Upper lobe of right lung (tissue), 1 donor: ENCODE results near the gene CHID1. TPM values are rescaled to one million over a fixed set of nuclear protein-coding genes. Genes with fewer than 3 reads are reported as not detected.

Experiments used
- ATAC-seq: fragments of 200-7000 bp; cut with Tn5 transposase; one replicate; pipeline ENCODE4 v1.9.1; 2020; ENCODE audit warnings: mild to moderate bottlenecking, moderate library complexity
- DNase-seq: peaks from one replicate; pipeline ENCODE4 v3.0.0-alpha.2; 2020
- H3K27ac ChIP-seq: fragments of 200-600 bp; one replicate; pipeline ENCODE4 v1.8.0; 2022
- H3K27me3 ChIP-seq: fragments of 200-600 bp; one replicate; pipeline ENCODE4 v1.8.0; 2022; ENCODE audit warnings: mild to moderate bottlenecking
- H3K36me3 ChIP-seq: fragments of 200-600 bp; one replicate; pipeline ENCODE4 v1.8.0; 2022
- H3K4me1 ChIP-seq: fragments of 200-600 bp; one replicate; pipeline ENCODE4 v1.8.0; 2022
- H3K4me3 ChIP-seq: fragments of 200-600 bp; one replicate; pipeline ENCODE4 v1.8.0; 2022; ENCODE audit warnings: mild to moderate bottlenecking
- H3K9me3 ChIP-seq: fragments of 200-600 bp; one replicate; pipeline ENCODE4 v1.8.0; 2022
- intact Hi-C: fragments of 100-400 bp; cut with DNase I; formaldehyde crosslinking; loops from one replicate; pipeline ENCODE4 v1.11.0; 2022
- total RNA-seq: library from RNA; stranded (reverse); fragmentation: NEBNext Ultra II Directional; extraction: Animal tissue kit (Norgen Biotek cat#: 25700); gene quantifications from one replicate; pipeline ENCODE4 v1.2.1, GENCODE V29; 2021
- TF ChIP-seq, protein P1 (sequence below): fragments of 200-600 bp; IDR thresholded peaks from one replicate; pipeline ENCODE4 v1.8.0; 2022; ENCODE audit warnings: antibody characterized with exemption
- donor health status: DM: no; HTN: yes; CAD: no; lungs with severe emphysema.

The CHID1 gene
- total RNA-seq, 1 donor from 2014 or later: 52.9 TPM

DNA sequence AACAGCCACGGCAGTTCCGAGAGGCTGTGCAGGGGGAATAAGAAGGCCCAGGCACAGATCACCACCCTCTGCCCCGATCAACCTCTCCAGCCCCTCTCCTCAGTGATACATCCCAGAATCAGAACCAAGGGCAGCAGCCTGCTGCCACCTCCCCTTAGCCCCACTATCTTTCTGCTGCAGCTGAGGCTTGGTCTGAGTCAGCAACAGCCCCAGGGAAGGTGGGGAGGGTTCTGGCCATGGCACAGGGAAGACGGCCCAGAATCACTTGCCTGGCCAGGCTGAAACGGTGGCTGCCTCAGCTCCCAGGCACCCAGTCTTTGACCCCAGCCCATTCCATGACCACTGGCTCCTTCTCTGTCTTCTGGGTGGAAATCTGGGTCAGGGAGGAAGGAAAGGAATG, 2.3 kb downstream of the CHID1 start:
- no peaks in the 10 kb centered on the region for H3K27me3 ChIP-seq
- intact Hi-C loops: no loop called here
- no peak for ATAC-seq

DNA sequence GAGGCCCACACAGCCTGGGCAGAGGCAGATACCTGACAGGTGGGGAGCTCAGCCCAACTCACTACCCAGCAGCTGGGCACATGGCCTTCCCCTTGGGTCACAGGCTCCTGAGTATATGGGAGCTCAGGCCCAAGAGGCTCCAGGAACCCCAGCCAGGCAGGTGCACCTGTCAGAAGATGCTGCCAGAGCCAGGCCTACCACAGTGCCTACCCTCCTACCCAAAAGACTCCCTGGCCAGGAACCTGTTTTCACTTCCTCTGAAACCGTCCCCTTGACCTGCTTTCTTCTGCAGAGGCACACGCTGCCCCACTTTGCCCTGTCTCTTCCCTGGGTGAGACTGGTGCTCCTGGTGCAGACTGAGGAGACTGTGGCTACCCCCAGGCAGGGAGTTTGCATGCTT, 2.9 kb downstream of the CHID1 start:
- DNase-seq (no peak), ATAC-seq (no peak)
- Histone ChIP-seq H3K4me1 (peaks cover 12% of the 10 kb centered on the region), H3K9me3 (no peaks in the 10 kb centered on the region), H3K4me3 (no peak overlapping the region), H3K27ac (no peak overlapping the region), H3K27me3 (no peaks in the 10 kb centered on the region), H3K36me3 (peaks cover 17% of the 10 kb centered on the region)
- TF ChIP-seq, protein P1, sequence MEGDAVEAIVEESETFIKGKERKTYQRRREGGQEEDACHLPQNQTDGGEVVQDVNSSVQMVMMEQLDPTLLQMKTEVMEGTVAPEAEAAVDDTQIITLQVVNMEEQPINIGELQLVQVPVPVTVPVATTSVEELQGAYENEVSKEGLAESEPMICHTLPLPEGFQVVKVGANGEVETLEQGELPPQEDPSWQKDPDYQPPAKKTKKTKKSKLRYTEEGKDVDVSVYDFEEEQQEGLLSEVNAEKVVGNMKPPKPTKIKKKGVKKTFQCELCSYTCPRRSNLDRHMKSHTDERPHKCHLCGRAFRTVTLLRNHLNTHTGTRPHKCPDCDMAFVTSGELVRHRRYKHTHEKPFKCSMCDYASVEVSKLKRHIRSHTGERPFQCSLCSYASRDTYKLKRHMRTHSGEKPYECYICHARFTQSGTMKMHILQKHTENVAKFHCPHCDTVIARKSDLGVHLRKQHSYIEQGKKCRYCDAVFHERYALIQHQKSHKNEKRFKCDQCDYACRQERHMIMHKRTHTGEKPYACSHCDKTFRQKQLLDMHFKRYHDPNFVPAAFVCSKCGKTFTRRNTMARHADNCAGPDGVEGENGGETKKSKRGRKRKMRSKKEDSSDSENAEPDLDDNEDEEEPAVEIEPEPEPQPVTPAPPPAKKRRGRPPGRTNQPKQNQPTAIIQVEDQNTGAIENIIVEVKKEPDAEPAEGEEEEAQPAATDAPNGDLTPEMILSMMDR: no peak
- intact Hi-C loops: no loop called here

More for the DNA sequence above, 2.3 kb downstream of the CHID1 start:
- H3K4me1 ChIP-seq: peaks cover 12% of the 10 kb centered on the region
- H3K36me3 ChIP-seq: peaks cover 11% of the 10 kb centered on the region
- no peak overlapping the region for H3K4me3 ChIP-seq
- no peak for DNase-seq
- H3K27ac ChIP-seq: no peak overlapping the region
- TF ChIP-seq, protein P1: no peak
- no peaks in the 10 kb centered on the region for H3K9me3 ChIP-seq

DNA sequence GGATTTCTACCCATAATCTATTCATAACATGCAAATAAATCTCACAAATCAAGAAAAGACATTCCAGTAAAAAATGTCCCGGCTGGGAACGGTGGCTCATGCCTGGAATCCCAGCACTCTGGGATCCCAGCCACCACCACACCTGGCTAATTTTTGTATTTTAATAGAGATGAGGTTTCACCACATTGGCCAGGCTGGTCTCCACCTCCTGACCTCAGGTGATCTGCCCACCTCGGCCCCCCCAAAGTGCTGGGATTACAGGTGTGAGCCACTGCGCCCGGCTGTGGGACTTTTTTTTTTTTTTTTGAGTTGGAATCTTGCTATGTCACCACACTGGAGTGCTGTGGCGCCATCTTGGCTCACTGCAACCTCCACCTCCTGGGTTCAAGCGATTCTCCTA, 4.7 kb downstream of the CHID1 start:
- Histone ChIP-seq H3K9me3 (no peaks in the 10 kb centered on the region), H3K27me3 (no peaks in the 10 kb centered on the region), H3K36me3 (peaks cover 34% of the 10 kb centered on the region), H3K4me3 (no peak overlapping the region), H3K27ac (no peak overlapping the region), H3K4me1 (peaks cover 6% of the 10 kb centered on the region)
- TF ChIP-seq, protein P1: no peak
- ATAC-seq (no peak), DNase-seq (no peak)
- intact Hi-C loops: no loop called here

DNA sequence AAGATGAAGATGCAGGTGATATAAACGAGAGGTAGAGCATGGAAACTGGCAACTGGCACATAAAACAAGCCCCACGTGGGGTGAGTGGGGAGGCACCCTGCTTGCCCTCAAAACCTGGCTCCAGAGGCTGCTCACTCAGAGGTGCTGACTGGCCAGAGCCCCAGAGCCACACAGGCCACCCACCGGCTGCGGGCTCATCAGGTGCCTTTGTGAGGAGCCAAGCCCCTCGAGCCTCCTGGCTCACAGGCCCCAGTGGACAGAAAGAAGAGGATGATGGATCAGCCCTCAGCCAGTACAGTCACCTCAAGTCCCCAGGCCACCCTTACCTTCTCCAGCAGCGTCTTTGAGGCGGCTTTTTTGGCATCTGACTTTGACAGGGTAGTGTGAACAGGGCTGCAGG, 6.2 kb downstream of the CHID1 start:
- H3K27ac ChIP-seq: no peak overlapping the region
- DNase-seq: no peak
- H3K4me3 ChIP-seq: no peak overlapping the region
- intact Hi-C loops: no loop called here
- peaks cover 49% of the 10 kb centered on the region for H3K36me3 ChIP-seq
- no peaks in the 10 kb centered on the region for H3K9me3 ChIP-seq
- TF ChIP-seq, protein P1: no peak
- peaks cover under 1% of the 10 kb centered on the region for H3K4me1 ChIP-seq
- H3K27me3 ChIP-seq: no peaks in the 10 kb centered on the region
- no peak for ATAC-seq

DNA sequence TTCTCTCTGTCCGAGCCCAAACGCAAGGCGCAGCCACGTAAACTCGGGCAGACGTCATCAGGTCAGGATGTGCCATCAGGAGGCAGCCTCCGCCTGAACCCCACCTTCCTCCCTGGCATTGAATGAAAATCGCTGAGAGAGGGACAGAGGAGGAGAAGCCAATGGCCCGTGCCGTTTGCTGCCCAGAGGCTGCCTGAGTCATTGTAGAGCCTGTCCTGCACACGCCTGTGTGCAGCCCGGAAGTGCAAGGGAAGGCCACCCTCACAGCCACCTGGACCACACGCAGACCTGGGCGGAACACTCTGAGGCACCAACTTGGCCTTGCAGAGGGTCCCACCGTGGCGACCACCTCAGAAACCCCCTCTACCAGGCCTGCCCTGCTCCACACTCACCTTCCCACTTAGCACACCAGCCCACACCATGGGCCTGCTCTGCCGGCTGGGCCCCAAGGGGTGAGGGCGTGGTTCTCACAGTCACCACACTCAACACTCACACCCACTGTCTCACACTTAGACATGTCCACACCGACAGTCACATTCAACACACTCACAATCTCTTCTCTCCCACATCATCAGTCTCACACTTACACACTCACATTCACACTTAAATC, 9.1 kb downstream of the CHID1 start:
- TF ChIP-seq, protein P1: no peak
- H3K4me1 ChIP-seq: no peaks in the 10 kb centered on the region
- intact Hi-C loops: no loop called here
- no peaks in the 10 kb centered on the region for H3K9me3 ChIP-seq
- H3K27me3 ChIP-seq: no peaks in the 10 kb centered on the region
- H3K27ac ChIP-seq: no peak overlapping the region
- DNase-seq: no peak
- no peak for ATAC-seq
- no peak overlapping the region for H3K4me3 ChIP-seq
- peaks cover 60% of the 10 kb centered on the region for H3K36me3 ChIP-seq

DNA sequence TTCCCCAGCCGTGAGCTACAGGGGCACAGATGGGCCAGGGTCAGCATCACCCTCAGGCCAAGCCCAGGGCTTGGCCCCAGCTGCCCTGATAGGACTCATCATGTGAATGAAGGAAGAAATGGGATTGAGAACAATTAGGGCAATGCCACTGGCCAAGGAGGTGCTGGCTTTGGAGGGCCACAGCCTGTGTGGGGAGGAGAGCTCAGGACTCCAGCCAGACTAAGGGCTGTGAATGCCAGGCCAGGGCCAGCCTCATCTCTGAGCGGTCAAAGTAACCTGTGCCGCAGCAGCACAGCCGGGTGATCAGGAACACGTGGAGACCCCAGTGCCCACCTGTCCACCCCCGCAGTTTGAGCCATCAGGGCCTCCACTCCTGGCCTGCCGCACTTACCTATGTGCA, 10.1 kb downstream of the CHID1 start:
- DNase-seq: no peak
- TF ChIP-seq, protein P1: no peak
- Histone ChIP-seq H3K4me3 (no peak overlapping the region), H3K27me3 (no peaks in the 10 kb centered on the region), H3K27ac (no peak overlapping the region), H3K4me1 (no peaks in the 10 kb centered on the region), H3K9me3 (no peaks in the 10 kb centered on the region), H3K36me3 (peaks cover 60% of the 10 kb centered on the region)
- ATAC-seq: no peak
- intact Hi-C loops: no loop called here
